GM19324 (cell line): ENCODE data around the gene SRD5A3.

Experiments
- ATAC-seq: cut with Tn5 transposase; IDR thresholded peaks from one replicate; pipeline ENCODE4 v1.9.1; 2021; ENCODE audit warnings: mild to moderate bottlenecking, moderate library complexity; ENCODE audit not compliant: unreplicated experiment, low FRiP score

Gene SRD5A3

DNA sequence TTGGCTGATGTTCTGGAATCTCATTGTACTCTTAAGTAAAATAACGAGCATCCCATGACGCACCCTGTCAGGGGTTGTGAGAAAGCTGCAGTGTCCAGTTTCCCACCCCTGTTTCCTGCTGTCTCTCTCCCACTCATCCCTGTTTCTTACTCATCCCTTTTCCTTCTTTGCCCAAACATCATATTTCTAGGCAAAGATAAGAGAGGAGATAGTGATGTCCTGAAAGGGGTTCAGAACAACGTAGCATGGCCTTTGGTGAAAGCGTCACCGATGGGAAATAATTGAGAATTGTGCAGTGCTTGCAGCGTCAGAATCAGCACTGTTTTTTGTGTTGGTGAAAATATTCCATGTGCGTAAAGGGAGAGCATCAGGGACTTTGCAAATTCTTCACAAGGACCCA lies 26.2 kb downstream of the SRD5A3 start:
- no peak for ATAC-seq

DNA sequence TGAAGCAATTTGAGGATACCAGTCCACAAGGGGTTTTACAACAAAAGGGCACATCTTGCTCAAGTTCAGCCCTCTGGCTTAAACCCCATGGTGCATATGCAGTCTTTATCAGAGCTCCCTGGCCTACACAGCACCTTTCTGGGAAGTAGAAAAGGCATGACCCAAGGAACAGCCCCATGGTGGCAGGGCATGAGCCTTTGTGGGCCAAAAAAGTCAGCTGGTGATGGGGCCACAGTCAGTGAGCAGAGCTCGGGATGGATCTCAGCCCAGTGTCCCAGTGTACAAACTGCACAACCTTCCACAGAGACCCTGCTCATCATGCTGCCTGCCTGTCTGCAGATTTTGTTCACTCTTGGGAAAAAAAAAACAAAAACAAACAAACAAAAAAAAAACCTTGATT lies 27.4 kb downstream of the SRD5A3 start:
- no peak for ATAC-seq

DNA sequence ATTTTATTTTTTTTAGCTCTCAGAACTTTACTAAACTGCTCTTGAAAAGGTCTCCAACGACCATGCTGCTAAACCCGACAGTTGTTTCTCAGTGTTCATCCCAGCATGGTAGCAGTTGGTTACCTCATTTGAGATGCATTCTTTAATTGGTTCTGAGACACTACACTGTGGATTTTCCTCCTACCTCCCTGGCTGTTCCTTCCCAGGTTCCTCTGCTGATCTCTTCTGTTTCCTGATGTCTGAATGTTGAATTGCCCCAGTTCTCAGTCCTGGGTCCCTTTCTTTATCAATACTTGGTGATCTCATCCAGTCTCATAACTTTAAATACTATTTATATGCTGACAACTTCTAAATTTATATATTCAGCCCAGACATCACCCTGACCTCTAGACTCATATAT lies 30.7 kb downstream of the SRD5A3 start:
- no peak for ATAC-seq

DNA sequence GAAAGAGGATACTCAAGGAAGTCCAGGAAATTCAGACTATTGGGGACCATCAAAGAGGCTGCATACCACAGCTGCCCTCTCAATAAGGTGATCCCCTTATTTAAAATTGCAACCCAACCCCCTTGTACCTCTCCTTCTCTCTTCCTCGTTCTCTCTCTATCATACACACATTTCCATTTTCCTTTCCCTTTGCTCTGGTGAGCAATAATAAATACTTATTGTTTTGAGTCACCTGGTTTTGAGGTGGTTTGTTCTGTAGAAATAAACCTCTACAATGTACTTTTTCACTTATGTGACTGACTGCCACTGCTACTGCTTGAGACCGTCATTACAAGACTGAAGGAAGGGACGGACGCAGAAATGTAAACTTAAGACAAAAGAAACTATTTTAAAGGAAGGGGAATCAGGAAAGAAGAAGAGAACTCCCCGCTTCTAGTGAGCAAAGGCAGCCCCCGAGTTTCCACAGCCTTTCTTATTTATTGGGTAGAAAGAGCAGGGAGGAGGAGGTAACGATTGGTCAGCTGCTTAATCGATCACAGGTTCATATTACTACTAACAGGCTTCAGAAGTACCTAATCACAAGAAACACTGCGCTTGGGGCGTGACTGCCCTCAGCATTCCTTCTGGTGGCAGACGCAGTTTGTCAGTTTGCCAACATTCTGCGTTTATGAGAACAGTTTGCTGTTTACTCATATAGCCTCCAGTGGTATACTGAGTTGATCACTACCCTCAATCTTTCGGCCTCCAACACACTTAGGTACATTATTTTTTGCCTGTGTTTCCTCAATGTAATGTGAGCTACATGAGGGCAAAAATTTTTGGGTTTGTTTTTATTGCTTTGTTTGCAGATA lies 32.8 kb downstream of the SRD5A3 start:
- no peak for ATAC-seq

DNA sequence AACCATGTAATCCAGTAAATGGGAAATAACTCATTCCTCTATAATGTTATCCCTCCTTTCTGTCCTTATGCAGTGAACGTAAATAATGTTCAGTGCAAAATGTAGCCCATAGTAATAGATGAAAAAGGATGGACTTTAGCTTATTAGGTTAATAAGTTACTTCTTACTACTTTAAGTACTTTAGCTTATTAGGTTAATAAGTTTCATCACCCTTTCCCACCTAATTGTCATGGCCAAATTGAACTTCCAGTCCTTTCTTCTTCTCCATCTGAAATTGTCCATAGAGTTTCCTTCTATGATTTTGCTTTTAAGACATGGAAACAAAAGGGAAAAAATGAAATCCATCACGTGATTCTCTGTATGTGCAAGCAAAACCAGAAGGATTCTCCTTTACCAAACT lies 34.5 kb downstream of the SRD5A3 start:
- ATAC-seq = no peak

DNA sequence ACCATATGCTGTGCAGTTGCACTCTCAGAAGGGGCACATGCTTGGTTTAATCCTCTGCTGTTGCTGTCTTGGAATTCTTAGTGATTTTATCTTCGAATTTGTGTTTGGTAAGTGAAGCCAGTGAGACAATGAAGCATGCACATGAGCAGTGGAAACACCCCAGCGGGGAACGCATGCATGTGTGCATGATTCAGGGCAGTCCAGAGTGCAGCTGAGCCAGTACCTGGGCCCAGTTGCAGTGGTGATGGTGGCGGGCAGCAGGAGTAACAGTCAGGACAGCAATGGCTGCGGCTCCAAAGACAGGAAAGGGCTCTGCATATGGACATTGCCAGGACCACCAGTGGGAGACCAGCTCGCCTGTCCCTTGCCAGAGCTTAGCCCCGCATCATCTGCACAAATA lies 35.5 kb downstream of the SRD5A3 start:
- no peak for ATAC-seq

DNA sequence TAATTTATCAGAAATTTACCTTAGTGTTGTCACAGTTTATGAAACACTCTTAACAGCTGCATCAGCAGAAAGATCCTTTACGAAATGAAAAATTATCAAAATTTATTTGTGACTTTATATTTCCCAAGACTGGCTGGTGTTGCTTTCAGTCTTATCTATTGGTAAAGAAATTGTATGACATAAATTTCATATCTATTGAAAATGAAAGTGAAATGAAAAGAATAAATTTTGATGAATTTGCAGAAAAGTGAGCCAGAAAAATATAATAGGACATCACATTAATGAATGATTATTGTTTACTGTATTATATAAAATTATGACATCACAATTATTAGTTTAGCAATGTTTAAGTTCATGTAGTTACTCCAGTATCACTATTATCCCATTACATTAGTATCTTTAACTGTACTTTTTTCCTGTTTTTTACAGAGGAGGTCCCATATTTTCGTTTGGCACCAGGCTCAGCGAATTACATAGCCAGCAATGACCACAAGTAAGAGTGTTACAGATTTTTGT lies 36.5 kb downstream of the SRD5A3 start:
- ATAC-seq = no peak

DNA sequence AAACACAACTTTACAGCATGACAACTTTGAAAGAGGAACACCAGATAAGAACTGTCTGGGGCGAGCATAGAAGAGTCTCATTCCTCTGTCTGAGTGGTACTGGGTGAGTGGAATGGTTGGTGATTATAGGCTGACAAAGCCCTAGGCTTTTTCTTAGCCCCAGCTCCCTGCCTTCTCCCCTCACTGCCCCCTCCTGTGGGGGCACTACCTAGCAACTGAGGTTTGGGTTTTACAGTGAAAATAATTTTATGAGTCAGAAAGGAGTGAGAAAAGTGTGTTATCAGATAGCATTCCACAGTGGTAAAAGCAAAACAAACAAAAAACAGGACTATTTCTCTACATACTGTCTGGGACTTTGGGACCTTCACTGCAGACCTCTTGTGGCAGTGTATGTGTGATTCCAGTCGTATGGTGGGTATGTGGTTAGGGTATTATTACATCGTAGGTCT lies 39.2 kb downstream of the SRD5A3 start:
- ATAC-seq = no peak

DNA sequence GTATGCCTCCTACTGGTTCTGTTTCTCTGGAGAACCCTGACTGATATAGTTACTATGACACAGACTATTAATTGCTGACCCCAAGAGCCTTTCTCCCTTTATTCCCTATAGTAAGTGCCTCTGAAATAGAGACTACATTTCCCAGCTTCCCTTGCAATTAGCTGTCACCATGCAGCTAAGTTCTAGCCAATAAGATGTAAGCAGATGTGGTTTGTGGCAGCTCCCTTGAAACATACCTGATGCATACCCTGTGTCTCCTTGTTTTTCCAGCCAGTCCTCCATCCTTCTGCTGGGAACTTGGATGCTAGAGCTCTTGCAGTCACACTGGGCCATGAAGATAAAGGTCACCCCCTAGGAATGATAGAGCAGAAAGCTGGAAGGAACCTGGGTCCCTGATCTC lies 40.0 kb downstream of the SRD5A3 start:
- ATAC-seq = no peak

DNA sequence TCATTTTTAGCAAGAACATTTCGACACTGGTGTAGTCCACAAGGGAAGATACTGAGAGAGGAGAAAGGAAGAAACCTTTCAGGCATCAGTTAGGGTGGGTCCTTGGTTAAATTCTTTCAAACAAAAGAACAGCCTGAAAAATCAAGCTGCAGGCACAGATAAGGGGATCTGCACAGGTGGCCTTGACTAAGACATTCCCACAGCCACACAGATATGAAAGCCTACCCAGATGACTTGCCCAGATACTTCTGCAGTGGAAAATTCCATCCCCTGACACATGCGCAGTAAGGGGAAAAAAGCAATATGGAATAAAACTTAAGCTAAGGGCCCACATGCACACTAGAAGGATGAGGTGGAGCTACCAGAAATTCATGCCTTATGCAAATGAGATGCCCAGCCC lies 40.8 kb downstream of the SRD5A3 start:
- no peak for ATAC-seq

DNA sequence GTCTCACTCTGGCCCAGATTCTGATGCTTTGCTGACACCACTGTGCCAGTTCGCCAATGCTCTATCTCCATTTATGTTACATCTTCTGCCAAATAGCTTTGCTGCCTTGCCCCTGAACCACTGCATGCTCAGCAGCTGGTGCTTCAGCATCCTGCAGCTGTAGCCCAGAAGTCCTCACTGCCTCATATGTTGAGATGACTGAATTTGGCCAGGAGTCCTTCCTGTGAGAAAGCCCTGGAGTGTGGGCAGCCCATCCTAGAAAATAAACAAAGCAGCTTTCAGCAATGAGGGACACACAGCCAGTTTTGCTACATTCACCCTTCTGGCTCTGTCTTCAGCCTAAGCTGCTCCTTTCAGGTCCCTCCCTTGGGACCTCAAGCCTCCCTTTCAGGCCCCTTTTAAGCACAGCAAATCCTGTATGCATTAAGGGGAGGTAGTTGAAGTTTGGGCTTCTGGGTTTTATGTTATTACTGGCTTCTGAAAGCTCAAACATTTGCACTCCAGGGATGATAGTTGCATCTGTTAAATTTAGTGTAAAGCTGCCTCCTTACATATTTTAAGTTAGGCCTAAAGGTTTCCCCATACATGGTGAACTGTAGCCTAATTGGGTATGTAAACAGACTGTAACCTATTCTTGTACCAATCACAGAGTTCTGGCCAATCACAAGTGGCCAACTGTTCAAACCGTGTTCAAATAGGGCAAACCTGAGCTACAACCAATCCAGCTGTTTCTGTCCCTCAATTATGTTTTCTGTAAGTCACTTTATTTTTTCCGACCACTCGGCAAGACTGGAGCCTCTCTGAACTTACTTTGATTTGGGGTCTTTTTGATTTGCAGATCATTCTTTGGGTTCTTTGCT lies 47.6 kb downstream of the SRD5A3 start:
- no peak for ATAC-seq

DNA sequence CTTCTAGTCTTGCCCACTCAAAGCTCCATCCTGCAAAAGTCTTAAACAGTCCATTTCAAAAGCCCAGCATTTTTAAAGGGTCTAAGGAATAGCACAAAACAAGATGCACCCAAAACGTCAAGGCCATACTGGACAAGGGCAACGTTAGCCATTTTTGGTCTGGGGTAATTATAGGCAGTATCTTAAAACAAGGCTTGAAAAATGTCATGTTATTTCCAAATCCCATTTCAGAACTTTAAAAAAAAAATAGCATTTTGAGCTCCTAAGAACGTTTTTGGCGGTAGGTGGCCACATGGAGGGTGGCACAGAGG lies 49.1 kb downstream of the SRD5A3 start:
- ATAC-seq = no peak

DNA sequence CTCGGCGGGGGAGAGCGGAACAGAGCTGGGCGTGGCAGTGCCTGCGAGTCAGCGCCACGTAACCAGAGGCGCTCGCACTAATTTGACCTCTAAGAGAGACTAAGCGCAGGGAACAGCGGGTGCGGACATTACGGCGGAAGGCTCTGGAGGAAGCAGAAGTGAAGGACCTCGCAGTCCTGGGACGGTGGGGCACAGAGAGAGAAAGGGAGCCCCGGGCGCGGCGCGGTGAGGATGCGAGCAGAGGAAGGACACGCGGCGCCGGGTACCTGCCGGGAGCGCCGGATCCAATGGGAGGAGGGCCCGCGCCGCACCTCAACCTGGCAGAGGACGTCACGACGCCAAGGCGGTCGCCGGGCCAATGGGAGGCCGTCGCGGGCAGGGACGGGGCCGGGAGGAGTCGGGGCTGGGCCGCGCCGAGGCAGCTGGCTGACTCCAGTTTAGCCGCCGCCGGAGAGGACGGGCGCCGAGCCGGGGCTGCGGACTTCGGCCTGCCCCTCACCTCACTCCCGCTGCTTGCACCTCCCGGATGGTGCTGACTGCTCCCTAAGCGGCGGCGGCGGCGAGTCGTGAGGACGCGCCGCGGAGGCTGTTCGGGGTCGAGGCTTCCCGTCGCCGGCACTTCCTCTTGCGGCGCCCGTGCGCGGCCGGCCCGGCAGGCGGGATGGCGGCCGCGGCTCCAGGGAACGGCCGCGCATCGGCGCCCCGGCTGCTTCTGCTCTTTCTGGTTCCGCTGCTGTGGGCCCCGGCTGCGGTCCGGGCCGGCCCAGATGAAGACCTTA lies 49.7 kb downstream of the SRD5A3 start, which contains the start of gene TMEM165:
Gene TMEM165, plus strand, starts transcription at position 429 of the 779 bp plus-strand sequence. Its CDS starts 233 bp downstream, at position 662.
- ATAC-seq = peak; percentile 97

DNA sequence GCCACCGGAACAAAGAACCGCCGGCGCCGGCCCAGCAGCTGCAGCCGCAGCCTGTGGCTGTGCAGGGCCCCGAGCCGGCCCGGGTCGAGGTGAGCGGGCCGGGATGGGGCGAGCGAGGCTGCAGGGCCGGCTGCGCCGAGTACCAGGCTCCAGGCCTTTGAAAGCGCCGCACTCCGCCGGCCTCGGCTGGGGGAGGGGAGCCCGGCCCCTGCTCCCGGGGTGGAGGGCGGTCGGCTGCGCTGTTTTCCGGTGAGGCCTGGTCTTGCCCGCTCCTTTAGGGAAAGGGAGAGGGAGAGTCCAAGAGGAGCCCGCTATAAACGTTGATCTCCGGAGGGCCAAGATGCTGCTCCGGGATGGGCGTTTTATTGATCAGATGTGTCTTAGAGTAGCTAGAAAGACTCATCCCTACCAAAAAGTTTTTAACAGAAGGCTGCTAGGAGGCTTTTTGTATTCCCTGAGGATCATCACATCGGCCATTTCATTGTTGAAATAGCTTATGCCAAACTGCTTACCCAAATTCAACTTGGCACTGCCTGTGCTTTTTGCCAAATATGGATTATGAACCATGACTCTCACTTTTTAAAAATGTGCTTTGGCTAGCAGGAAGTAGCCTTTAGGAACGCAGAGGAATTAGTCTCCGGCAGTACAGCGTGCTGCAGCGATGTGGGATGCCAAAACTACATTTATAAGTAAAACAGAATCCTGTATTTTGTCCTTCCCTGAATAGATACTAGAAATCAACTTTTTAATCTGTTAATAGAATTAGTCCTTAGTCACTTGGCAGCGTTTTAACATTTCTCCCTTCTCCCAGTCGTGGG lies 50.5 kb downstream of the SRD5A3 start:
- ATAC-seq = peak; percentile 34

DNA sequence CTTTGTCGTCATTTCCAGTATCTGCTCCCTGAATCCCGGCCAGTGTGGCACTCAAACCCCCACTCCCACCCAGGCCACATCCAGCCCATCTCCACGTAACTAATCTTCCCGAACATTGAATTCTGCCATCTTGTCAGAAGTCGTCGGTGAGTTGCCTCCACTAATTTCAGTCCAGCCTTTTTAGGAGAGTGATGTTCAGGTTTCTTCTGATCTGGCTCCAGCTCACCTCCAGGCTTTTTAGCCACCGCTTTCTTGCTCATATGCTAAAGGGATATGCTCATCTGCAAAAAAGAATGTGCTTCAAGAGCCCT lies 51.0 kb downstream of the SRD5A3 start:
- no peak for ATAC-seq

DNA sequence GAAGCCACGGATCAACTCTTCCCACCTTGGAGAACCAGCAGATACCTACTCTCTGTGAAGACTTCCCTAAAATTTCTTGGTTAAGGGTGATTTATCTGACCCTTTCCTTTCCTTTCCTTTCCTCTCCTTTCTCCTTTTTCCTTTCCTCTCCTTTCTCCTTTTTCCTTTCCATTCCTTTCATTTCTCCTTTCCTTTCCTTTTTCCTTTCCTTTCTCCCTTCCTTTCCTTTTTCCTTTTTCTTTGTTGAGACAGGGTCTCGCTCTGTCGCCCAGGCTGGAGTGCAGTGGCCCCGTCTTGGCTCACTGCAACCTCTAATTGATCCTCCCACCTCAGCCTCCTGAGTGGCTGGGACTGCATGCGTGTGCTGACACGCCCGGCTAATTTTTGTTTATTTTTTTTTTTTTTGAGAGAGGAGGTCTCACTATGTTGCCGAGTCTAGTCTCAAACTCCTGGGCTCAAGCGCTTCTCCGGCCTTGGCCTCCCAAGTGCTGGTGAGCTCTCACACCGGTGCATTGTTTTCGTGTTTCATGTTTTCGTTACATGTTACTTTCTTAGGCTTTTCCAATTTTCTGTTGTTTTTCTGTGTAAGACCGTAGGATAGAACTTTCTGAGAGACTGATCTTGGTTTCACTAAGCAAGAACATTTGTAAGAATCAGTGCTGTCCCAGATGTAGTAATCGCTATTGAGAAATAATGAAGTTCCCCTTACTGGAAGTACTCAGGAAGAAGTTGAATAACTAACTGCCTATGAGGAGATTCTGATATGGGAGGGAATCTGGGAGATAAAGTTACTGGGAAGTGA lies 51.7 kb downstream of the SRD5A3 start:
- ATAC-seq = no peak

DNA sequence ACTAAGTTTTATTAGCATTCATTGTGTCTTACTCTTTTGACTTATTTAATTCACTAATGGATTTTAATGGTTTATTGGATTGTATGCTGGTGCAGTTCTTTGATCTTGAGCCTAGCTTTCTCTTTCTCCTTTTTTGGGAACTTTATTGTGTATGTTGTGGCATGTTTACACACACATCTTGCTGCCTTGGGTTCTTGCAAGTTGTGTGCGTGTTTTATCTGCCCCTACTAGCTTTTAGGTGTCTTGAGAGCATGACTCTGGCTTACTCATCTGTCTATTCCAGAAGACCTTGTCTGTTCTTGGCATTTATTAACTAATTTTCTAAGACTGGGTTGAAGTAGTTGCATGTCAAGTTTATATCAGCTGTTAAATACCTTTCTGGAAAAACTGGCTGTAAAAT lies 52.4 kb downstream of the SRD5A3 start:
- no peak for ATAC-seq

DNA sequence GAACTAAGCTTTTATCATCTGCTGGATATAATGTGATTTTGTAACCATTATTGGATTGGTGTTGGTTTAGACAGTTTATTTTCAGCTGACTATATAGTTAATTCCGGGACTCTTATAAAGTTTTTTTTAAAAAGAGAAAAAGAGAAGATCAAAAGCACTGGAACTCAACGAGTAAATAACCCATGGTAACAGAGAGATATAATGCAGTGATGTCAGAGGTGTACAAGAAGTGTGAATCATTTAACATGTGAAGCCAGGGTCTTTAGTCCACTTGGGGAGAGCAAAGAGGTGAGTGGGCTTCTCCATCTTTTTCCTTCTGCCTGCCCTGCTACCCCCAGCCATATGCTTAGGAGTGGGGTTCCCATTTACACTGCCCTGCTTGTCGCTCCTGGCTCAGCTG lies 52.9 kb downstream of the SRD5A3 start:
- ATAC-seq = no peak

DNA sequence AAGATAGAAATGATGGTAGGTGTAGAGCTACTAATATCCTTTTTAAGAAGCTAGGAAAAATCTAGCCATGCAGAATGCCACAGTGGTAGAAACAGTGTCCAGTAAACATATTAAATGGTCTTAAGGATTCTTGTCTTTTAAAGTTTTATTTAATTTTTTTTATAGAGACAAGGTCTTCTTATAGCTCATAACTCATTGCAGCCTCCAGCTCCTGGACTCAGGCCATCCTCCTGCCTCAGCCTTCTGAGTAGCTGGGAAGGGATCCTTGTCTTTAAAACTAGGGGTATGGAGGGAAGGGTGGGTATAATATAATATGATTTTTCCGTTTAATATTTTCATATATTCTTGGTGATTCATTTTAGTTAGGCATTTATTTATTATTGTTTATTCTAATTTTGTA lies 53.5 kb downstream of the SRD5A3 start:
- ATAC-seq = no peak
